Measurements from ENCODE around the gene BCAS3.

Gene BCAS3

GRCh38 chr17:60896996-60897395 lies 219.3 kb downstream of the BCAS3 start:
- TF ChIP-seq LEF1 (IDR thresholded peaks at IDR 0.05; ENCODE audit: borderline replicate concordance) (no peak), CTBP1 (IDR thresholded peaks at IDR 0.05; ENCODE audit: borderline replicate concordance) (no peak), ELF4 (IDR thresholded peaks at IDR 0.05) (no peak), BHLHE40 (IDR thresholded peaks at IDR 0.05; ENCODE audit: borderline replicate concordance) (no peak), ARNT (IDR thresholded peaks at IDR 0.05) (no peak), ZNF384 (IDR thresholded peaks at IDR 0.05) (no peak), TARDBP (IDR thresholded peaks at IDR 0.05) (no peak), FOXA1 (IDR thresholded peaks at IDR 0.05) (no peak), HDGF (IDR thresholded peaks at IDR 0.05; ENCODE audit: borderline replicate concordance) (no peak), FOXM1 (IDR thresholded peaks at IDR 0.05; ENCODE audit: borderline replicate concordance) (no peak), SP1 (IDR thresholded peaks at IDR 0.05) (no peak), PKNOX1 (IDR thresholded peaks at IDR 0.05) (no peak), FOXK2 (IDR thresholded peaks at IDR 0.05) (no peak), SUZ12 (IDR thresholded peaks at IDR 0.05) (no peak), L3MBTL2 (conservative IDR thresholded peaks at IDR 0.05) (no peak), NFRKB (IDR thresholded peaks at IDR 0.05) (no peak)
- DNase-seq (ENCODE audit: extremely low spot score) = no peak
- ChIA-PET CTCF (no interaction called here), POLR2A (no interaction called here)

DNA sequence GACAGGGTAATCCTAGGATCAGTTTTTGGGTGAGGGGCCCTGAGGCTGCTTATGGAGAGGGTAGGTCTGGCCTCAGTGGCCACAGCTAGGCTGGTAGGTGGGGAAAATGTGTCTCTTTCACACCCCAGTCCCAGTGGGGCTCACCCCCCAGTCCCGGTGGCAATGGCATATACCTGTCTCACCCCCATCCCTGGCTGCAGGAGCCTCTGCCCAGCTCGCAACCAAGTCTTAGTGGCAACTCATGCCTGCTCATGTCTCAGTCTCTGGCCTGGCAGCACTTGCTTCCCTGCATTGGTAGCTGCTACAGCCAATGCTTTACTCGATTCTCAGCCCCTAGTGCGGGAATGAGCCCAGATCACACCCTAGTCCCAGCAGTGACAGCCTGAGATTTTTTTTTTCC lies 221.5 kb downstream of the BCAS3 start:
- POLR2A ChIA-PET = interaction anchor here (1.4 kb wide), 1 partner anchor 11 kb away, joined by 4 read pairs; no protein-coding TSS in a partner anchor
- CTCF ChIA-PET = no interaction called here
- TF ChIP-seq SUZ12 (IDR thresholded peaks at IDR 0.05) = no peak
- no peak for TF ChIP-seq ARNT (IDR thresholded peaks at IDR 0.05)
- TF ChIP-seq FOXK2 (IDR thresholded peaks at IDR 0.05) = no peak
- TF ChIP-seq HDGF (IDR thresholded peaks at IDR 0.05; ENCODE audit: borderline replicate concordance) = no peak
- no peak for TF ChIP-seq FOXA1 (IDR thresholded peaks at IDR 0.05)
- no peak for TF ChIP-seq L3MBTL2 (conservative IDR thresholded peaks at IDR 0.05)
- TF ChIP-seq SP1 (IDR thresholded peaks at IDR 0.05) = no peak
- no peak for TF ChIP-seq LEF1 (IDR thresholded peaks at IDR 0.05; ENCODE audit: borderline replicate concordance)
- TF ChIP-seq CTBP1 (IDR thresholded peaks at IDR 0.05; ENCODE audit: borderline replicate concordance) = no peak
- TF ChIP-seq ELF4 (IDR thresholded peaks at IDR 0.05) = no peak

GRCh38 chr17:60900688-60901087 lies 223.0 kb downstream of the BCAS3 start:
- no peak for DNase-seq (ENCODE audit: extremely low spot score)
- TF ChIP-seq LEF1 (IDR thresholded peaks at IDR 0.05; ENCODE audit: borderline replicate concordance) (no peak), ARNT (IDR thresholded peaks at IDR 0.05) (no peak), FOXK2 (IDR thresholded peaks at IDR 0.05) (no peak), PKNOX1 (IDR thresholded peaks at IDR 0.05) (no peak), ELF4 (IDR thresholded peaks at IDR 0.05) (no peak), FOXA1 (IDR thresholded peaks at IDR 0.05) (no peak), HDGF (IDR thresholded peaks at IDR 0.05; ENCODE audit: borderline replicate concordance) (no peak), L3MBTL2 (conservative IDR thresholded peaks at IDR 0.05) (no peak), NFRKB (IDR thresholded peaks at IDR 0.05) (no peak), ZNF384 (IDR thresholded peaks at IDR 0.05) (no peak), CTBP1 (IDR thresholded peaks at IDR 0.05; ENCODE audit: borderline replicate concordance) (no peak)
- ChIA-PET CTCF (no interaction called here), POLR2A (no interaction called here)

More for the DNA sequence above, 221.5 kb downstream of the BCAS3 start:
- no peak for DNase-seq (ENCODE audit: extremely low spot score)

DNA sequence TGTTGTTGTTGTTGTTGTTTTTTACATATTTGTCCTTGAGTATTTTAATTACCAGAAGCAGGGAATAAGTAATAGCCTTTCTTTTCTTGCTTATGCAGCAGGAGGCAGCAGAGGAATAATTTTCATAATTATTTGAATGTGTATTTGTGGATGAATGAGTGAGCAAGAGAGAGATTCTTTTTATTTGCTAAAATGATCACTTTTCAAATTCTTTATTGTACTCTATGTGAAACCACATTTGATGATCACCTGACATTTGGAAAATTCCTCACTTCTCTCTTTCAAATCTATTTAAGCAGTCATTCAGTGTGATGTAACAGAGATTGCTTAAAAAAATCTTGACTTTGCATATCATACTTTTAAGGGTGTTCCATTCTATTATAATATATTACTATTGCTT lies 223.6 kb downstream of the BCAS3 start:
- POLR2A ChIA-PET = no interaction called here

DNA sequence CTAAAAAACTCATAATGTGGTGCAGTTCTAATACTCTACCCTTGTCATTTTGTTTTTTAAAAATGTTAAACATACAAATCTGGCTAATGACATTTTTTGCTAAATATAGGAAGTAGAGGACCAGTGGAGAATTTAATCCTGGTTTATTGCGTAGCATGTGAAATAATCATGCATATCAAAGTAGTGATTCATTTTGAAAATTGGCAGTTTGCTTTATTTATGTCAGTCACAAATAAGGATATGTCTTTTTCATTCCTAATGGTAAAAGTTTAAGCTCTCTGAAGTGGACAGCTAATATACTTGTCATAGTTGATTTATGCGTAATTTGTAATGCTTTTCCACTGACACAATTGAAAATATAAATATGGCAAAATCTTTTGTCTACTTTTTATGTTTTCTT lies 224.2 kb downstream of the BCAS3 start:
- POLR2A ChIA-PET = no interaction called here
- no peak for TF ChIP-seq ZNF384 (IDR thresholded peaks at IDR 0.05)
- no peak for TF ChIP-seq TARDBP (IDR thresholded peaks at IDR 0.05)
- no peak for TF ChIP-seq CTBP1 (IDR thresholded peaks at IDR 0.05; ENCODE audit: borderline replicate concordance)
- no peak for TF ChIP-seq FOXM1 (IDR thresholded peaks at IDR 0.05; ENCODE audit: borderline replicate concordance)
- TF ChIP-seq HDGF (IDR thresholded peaks at IDR 0.05; ENCODE audit: borderline replicate concordance) = no peak
- TF ChIP-seq PKNOX1 (IDR thresholded peaks at IDR 0.05) = peak; percentile 82
- TF ChIP-seq NFRKB (IDR thresholded peaks at IDR 0.05) = no peak
- CTCF ChIA-PET = no interaction called here
- no peak for DNase-seq (ENCODE audit: extremely low spot score)

More for the DNA sequence above, 223.6 kb downstream of the BCAS3 start:
- CTCF ChIA-PET = no interaction called here
- DNase-seq (ENCODE audit: extremely low spot score) = no peak
- TF ChIP-seq L3MBTL2 (conservative IDR thresholded peaks at IDR 0.05) (no peak), FOXM1 (IDR thresholded peaks at IDR 0.05; ENCODE audit: borderline replicate concordance) (no peak), ELF4 (IDR thresholded peaks at IDR 0.05) (no peak), LEF1 (IDR thresholded peaks at IDR 0.05; ENCODE audit: borderline replicate concordance) (no peak), FOXA1 (IDR thresholded peaks at IDR 0.05) (no peak), CTBP1 (IDR thresholded peaks at IDR 0.05; ENCODE audit: borderline replicate concordance) (no peak), ARNT (IDR thresholded peaks at IDR 0.05) (no peak), SP1 (IDR thresholded peaks at IDR 0.05) (no peak), ZNF384 (IDR thresholded peaks at IDR 0.05) (no peak), NFRKB (IDR thresholded peaks at IDR 0.05) (no peak), HDGF (IDR thresholded peaks at IDR 0.05; ENCODE audit: borderline replicate concordance) (no peak), FOXK2 (IDR thresholded peaks at IDR 0.05) (no peak), SUZ12 (IDR thresholded peaks at IDR 0.05) (no peak), BHLHE40 (IDR thresholded peaks at IDR 0.05; ENCODE audit: borderline replicate concordance) (no peak), PKNOX1 (IDR thresholded peaks at IDR 0.05) (no peak), TARDBP (IDR thresholded peaks at IDR 0.05) (no peak)

DNA sequence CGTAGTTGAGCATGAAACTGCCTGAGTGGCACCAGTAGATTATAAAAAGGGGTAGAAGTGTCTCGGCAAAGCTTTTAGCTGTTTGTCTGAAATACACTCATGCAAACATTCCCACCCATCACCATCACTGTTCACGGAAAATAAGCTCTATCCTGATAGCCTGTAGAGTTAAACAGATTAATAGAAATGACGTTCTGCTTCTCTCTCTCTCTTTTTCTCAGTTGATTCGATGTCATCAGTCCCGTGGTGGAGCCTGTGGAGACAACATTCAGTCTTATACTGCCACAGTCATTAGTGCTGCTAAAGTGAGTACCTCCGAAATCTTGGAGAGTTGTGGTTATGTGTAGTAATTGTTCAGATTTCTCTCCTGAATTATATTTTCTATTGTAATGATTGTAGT lies 224.7 kb downstream of the BCAS3 start:
- DNase-seq (ENCODE audit: extremely low spot score) = no peak
- POLR2A ChIA-PET = no interaction called here

More for the DNA sequence above, 224.7 kb downstream of the BCAS3 start:
- TF ChIP-seq L3MBTL2 (conservative IDR thresholded peaks at IDR 0.05) (no peak), HDGF (IDR thresholded peaks at IDR 0.05; ENCODE audit: borderline replicate concordance) (no peak), ARNT (IDR thresholded peaks at IDR 0.05) (no peak), SUZ12 (IDR thresholded peaks at IDR 0.05) (no peak), ELF4 (IDR thresholded peaks at IDR 0.05) (no peak), LEF1 (IDR thresholded peaks at IDR 0.05; ENCODE audit: borderline replicate concordance) (no peak), FOXA1 (IDR thresholded peaks at IDR 0.05) (no peak), FOXM1 (IDR thresholded peaks at IDR 0.05; ENCODE audit: borderline replicate concordance) (no peak), PKNOX1 (IDR thresholded peaks at IDR 0.05) (no peak)
- CTCF ChIA-PET = no interaction called here
